ENCODE measurements around the gene PRTN3.
"Not testable (repeated sequence)": the region's sequence is repeated elsewhere in the genome, so short reads cannot be mapped to it uniquely, and the experiment has no call there.

Gene PRTN3

GRCh38 chr19:843836-844545 is 3.2 kb downstream of the PRTN3 start:
- Mint-ChIP-seq H3K27ac (no peak overlapping the region), H3K27me3 (ENCODE audit: low read depth) (peaks cover 17% of the 10 kb centered on the region), H3K36me3 (ENCODE audit: low read depth) (no peaks in the 10 kb centered on the region), H3K9me3 (no peaks in the 10 kb centered on the region), H3K4me3 (no peak overlapping the region), H3K4me1 (ENCODE audit: low read depth) (peaks cover 2% of the 10 kb centered on the region)

- peak overlapping the region; percentile 49 for H3K27ac Mint-ChIP-seq
- H3K36me3 Mint-ChIP-seq (ENCODE audit: low read depth), result no peaks in the 10 kb centered on the region
- no peak overlapping the region for H3K4me3 Mint-ChIP-seq
- no peaks in the 10 kb centered on the region for H3K9me3 Mint-ChIP-seq
- peaks cover 2% of the 10 kb centered on the region for H3K4me1 Mint-ChIP-seq (ENCODE audit: low read depth)
- peaks cover 17% of the 10 kb centered on the region for H3K27me3 Mint-ChIP-seq (ENCODE audit: low read depth)
Measured at GRCh38 chr19:844546-844971, 3.8 kb downstream of the PRTN3 start.

GRCh38 chr19:845707-846521 is 5.1 kb downstream of the PRTN3 start:
- Mint-ChIP-seq H3K4me1 (ENCODE audit: low read depth) (peaks cover 2% of the 10 kb centered on the region), H3K9me3 (no peaks in the 10 kb centered on the region), H3K27me3 (ENCODE audit: low read depth) (peaks cover 17% of the 10 kb centered on the region), H3K4me3 (no peak overlapping the region), H3K27ac (no peak overlapping the region), H3K36me3 (ENCODE audit: low read depth) (no peaks in the 10 kb centered on the region)

- H3K9me3 Mint-ChIP-seq, result no peaks in the 10 kb centered on the region
- H3K27ac Mint-ChIP-seq, result no peak overlapping the region
- peaks cover 9% of the 10 kb centered on the region for H3K27me3 Mint-ChIP-seq (ENCODE audit: low read depth)
- H3K36me3 Mint-ChIP-seq (ENCODE audit: low read depth), result no peaks in the 10 kb centered on the region
- H3K4me3 Mint-ChIP-seq, result no peak overlapping the region
- H3K4me1 Mint-ChIP-seq (ENCODE audit: low read depth), result peaks cover 2% of the 10 kb centered on the region
Measured at GRCh38 chr19:848386-848921, 7.7 kb downstream of the PRTN3 start.

- H3K36me3 Mint-ChIP-seq (ENCODE audit: low read depth); H3K9me3 Mint-ChIP-seq; H3K4me1 Mint-ChIP-seq (ENCODE audit: low read depth); H3K4me3 Mint-ChIP-seq; H3K27me3 Mint-ChIP-seq (ENCODE audit: low read depth); H3K27ac Mint-ChIP-seq: not testable (repeated sequence)
Measured at GRCh38 chr19:849195-849594, 8.4 kb downstream of the PRTN3 start.

GRCh38 chr19:850221-850978 is 9.6 kb downstream of the PRTN3 start:
- Mint-ChIP-seq H3K4me1 (ENCODE audit: low read depth) (peaks cover 2% of the 10 kb centered on the region), H3K4me3 (no peak overlapping the region), H3K36me3 (ENCODE audit: low read depth) (no peaks in the 10 kb centered on the region), H3K27ac (no peak overlapping the region), H3K9me3 (no peaks in the 10 kb centered on the region), H3K27me3 (ENCODE audit: low read depth) (peaks cover 5% of the 10 kb centered on the region)

- H3K9me3 Mint-ChIP-seq, result no peaks in the 10 kb centered on the region
- no peak overlapping the region for H3K4me3 Mint-ChIP-seq
- peaks cover 5% of the 10 kb centered on the region for H3K27me3 Mint-ChIP-seq (ENCODE audit: low read depth)
- no peaks in the 10 kb centered on the region for H3K36me3 Mint-ChIP-seq (ENCODE audit: low read depth)
- no peak overlapping the region for H3K27ac Mint-ChIP-seq
- peaks cover 2% of the 10 kb centered on the region for H3K4me1 Mint-ChIP-seq (ENCODE audit: low read depth)
Measured at GRCh38 chr19:850979-851335, 10.2 kb downstream of the PRTN3 start.

GRCh38 chr19:852136-853013 is 11.6 kb downstream of the PRTN3 start, which contains the start of gene ELANE:
ELANE (plus strand) TSS chr19:852303; CDS start chr19:852329, 26 bp downstream.
- Mint-ChIP-seq H3K9me3 (no peaks in the 10 kb centered on the region), H3K36me3 (ENCODE audit: low read depth) (no peaks in the 10 kb centered on the region), H3K4me1 (ENCODE audit: low read depth) (peaks cover under 1% of the 10 kb centered on the region), H3K27me3 (ENCODE audit: low read depth) (peaks cover under 1% of the 10 kb centered on the region), H3K4me3 (no peak within 1 kb of the TSS), H3K27ac (no peak within 1 kb of the TSS)

- Mint-ChIP-seq H3K36me3 (ENCODE audit: low read depth) (no peaks in the 10 kb centered on the region), H3K9me3 (no peaks in the 10 kb centered on the region), H3K4me1 (ENCODE audit: low read depth) (peaks cover 2% of the 10 kb centered on the region), H3K27ac (no peak overlapping the region), H3K27me3 (ENCODE audit: low read depth) (peaks cover 5% of the 10 kb centered on the region), H3K4me3 (no peak overlapping the region)
Measured at GRCh38 chr19:853014-853585, 12.3 kb downstream of the PRTN3 start.

GRCh38 chr19:853614-854220 is 12.9 kb downstream of the PRTN3 start:
- not testable (repeated sequence) for H3K36me3 Mint-ChIP-seq (ENCODE audit: low read depth); H3K4me3 Mint-ChIP-seq; H3K9me3 Mint-ChIP-seq; H3K27ac Mint-ChIP-seq; H3K4me1 Mint-ChIP-seq (ENCODE audit: low read depth)
- H3K27me3 Mint-ChIP-seq (ENCODE audit: low read depth), result peaks cover 11% of the 10 kb centered on the region

- Mint-ChIP-seq H3K36me3 (ENCODE audit: low read depth) (no peaks in the 10 kb centered on the region), H3K4me3 (no peak overlapping the region), H3K4me1 (ENCODE audit: low read depth) (peaks cover 2% of the 10 kb centered on the region), H3K27me3 (ENCODE audit: low read depth) (peaks cover 14% of the 10 kb centered on the region), H3K9me3 (no peaks in the 10 kb centered on the region), H3K27ac (no peak overlapping the region)
Measured at GRCh38 chr19:854549-854948, 13.8 kb downstream of the PRTN3 start.

GRCh38 chr19:855142-855541 is 14.3 kb downstream of the PRTN3 start:
- Mint-ChIP-seq H3K4me1 (ENCODE audit: low read depth) (peaks cover 2% of the 10 kb centered on the region), H3K36me3 (ENCODE audit: low read depth) (no peaks in the 10 kb centered on the region), H3K27ac (no peak overlapping the region), H3K9me3 (no peaks in the 10 kb centered on the region), H3K4me3 (no peak overlapping the region), H3K27me3 (ENCODE audit: low read depth) (peaks cover 19% of the 10 kb centered on the region)

- peaks cover 2% of the 10 kb centered on the region for H3K4me1 Mint-ChIP-seq (ENCODE audit: low read depth)
- no peaks in the 10 kb centered on the region for H3K36me3 Mint-ChIP-seq (ENCODE audit: low read depth)
- no peak overlapping the region for H3K4me3 Mint-ChIP-seq
- H3K9me3 Mint-ChIP-seq, result no peaks in the 10 kb centered on the region
- H3K27ac Mint-ChIP-seq, result no peak overlapping the region
- H3K27me3 Mint-ChIP-seq (ENCODE audit: low read depth), result peaks cover 19% of the 10 kb centered on the region
Measured at GRCh38 chr19:855566-856120, 14.8 kb downstream of the PRTN3 start.
